IMR-90 (cell line): Measurements from ENCODE around the gene PLOD3.

Experiments
- POLR2A ChIP-seq: IDR thresholded peaks from 2 replicates; pipeline ENCODE4 v1.6.1; 2012; ENCODE audit warnings: mild to moderate bottlenecking, low read depth, low read length
- RFX5 ChIP-seq: IDR thresholded peaks from 2 replicates; pipeline ENCODE4 v1.8.0; 2012; ENCODE audit warnings: low read depth, mild to moderate bottlenecking, low read length, moderate library complexity

- peak; percentile 45; the same call in 1 of the 2 replicates for TF ChIP-seq POLR2A
- TF ChIP-seq RFX5 = no peak
Measured at GRCh38 chr7:101244375-101245146, 27.2 kb upstream of the PLOD3 start, which contains the start of gene FIS1.
